Measurements from ENCODE around the gene RAB11FIP4.
A peak's percentile ranks its signal among the peaks of the same experiment; 100 is the strongest.

The RAB11FIP4 gene

GRCh38 chr17:31443386-31443785 is 51.9 kb downstream of the RAB11FIP4 start:
- Histone ChIP-seq H3K4me2 (no peak overlapping the region), H3K4me3 (no peak overlapping the region), H4K20me1 (no peaks in the 10 kb centered on the region), H3K27me3 (no peaks in the 10 kb centered on the region), H3K9me3 (replicated peaks in 1 of 11) (no peaks in the 10 kb centered on the region), H3K27ac (no peak overlapping the region), H3K9ac (no peak overlapping the region), H3K4me1 (peaks cover 0 to 10% (median 0%) of the 10 kb centered on the region in 10 experiments; a peak in 5 of 20 replicates), H3K36me3 (no peaks in the 10 kb centered on the region)
- TF ChIP-seq Cebpa-rat (IDR thresholded peaks at IDR 0.05): no peak

GRCh38 chr17:31444026-31444425 is 52.6 kb downstream of the RAB11FIP4 start:
- 0 out of 22 replicates have a peak overlapping the region, but pooled peaks of 2 of the 11 experiments have one; percentile 4 to 7 for H3K4me2 ChIP-seq

DNA sequence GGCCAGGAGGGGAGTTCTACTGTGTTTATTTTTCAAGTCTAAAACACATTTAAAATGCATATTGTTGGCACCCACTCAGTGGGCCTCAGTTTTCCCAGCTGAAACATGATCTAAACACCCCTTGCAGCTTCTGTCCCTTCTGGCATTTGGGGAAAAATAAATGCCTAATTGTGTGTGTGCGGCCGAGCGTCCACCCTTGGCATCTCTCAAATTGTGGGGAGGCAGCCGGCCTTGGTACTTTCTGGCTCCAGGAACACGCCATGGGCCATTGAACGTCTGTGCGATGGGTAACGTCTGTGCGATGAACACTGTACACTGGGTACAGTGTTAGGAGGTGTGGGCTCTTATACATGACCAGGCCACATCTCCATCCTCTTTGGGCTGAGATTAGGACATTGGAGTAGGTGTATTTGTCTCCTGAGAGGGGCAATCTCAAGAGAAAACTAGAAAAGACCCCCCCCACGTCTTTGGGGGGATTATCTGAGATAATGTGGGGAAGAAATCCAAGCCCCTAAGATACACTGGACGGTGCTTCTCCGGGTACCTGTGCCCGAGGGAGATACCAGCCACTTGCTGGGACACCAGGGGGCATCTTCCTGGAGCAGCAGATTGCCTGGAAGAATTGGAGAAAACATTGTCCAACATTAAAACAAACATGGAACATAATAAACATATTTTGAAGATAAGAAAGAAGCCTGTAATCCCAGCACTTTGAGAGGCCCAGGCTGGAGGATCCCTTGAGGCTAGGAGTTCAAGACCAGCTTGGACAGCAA is 54.9 kb downstream of the RAB11FIP4 start:
- no peaks in the 10 kb centered on the region for H4K20me1 ChIP-seq

More at GRCh38 chr17:31444026-31444425, 52.6 kb downstream of the RAB11FIP4 start:
- no peak for TF ChIP-seq Cebpa-rat (IDR thresholded peaks at IDR 0.05)
- Histone ChIP-seq H3K9me3 (replicated peaks in 1 of 11) (no peaks in the 10 kb centered on the region), H3K4me1 (peaks cover 0 to 14% (median 0%) of the 10 kb centered on the region in 10 experiments; a peak in 5 of 20 replicates), H4K20me1 (no peaks in the 10 kb centered on the region), H3K27ac (no peak overlapping the region), H3K36me3 (no peaks in the 10 kb centered on the region), H3K9ac (no peak overlapping the region), H3K4me3 (no peak overlapping the region), H3K27me3 (no peaks in the 10 kb centered on the region)

DNA sequence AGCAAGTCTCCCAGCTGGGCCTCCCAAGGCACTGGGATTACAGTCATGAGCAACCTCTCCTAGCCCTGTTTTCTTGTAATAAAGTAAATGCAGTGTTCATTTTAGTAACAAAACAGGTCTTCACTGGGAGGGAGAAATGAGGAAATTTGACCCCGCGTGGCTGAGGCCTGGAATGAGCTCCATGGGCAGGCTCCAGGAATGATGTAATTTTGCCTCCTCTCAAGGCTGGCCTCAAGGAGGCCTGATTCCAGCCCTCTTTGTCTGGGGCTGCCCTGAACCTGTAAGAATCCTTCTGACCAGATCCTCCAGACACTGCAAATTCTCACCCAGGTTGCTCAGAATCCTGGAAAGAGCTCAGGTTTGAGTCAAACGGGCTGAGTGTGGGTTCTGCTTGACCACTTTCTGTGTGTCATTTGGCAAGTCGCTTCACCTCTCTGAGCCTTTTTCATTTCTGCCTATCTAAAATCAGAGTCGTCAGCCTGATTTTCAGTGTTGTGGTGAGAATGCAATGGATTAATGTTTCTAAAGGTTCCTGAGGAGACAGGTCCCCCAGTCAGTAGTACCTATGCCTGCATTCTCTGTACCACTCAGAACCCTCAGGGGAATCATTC is 57.1 kb downstream of the RAB11FIP4 start:
- H3K27ac ChIP-seq: no peak overlapping the region
- H3K4me3 ChIP-seq: no peak overlapping the region
- H3K36me3 ChIP-seq: no peaks in the 10 kb centered on the region
- H3K27me3 ChIP-seq: no peaks in the 10 kb centered on the region
- no peaks in the 10 kb centered on the region for H3K9me3 ChIP-seq (replicated peaks in 1 of 11)
- H3K4me2 ChIP-seq: 0 out of 22 replicates have a peak overlapping the region, but pooled peaks of 1 of the 11 experiments have one; percentile 13
- no peak overlapping the region for H3K9ac ChIP-seq
- peaks cover 14 to 46% (median 29%) of the 10 kb centered on the region in 10 experiments for H3K4me1 ChIP-seq
- no peaks in the 10 kb centered on the region for H4K20me1 ChIP-seq
- TF ChIP-seq Cebpa-rat (IDR thresholded peaks at IDR 0.05): no peak

More for the DNA sequence above, 54.9 kb downstream of the RAB11FIP4 start:
- H3K36me3 ChIP-seq: no peaks in the 10 kb centered on the region
- H3K27me3 ChIP-seq: no peaks in the 10 kb centered on the region
- no peaks in the 10 kb centered on the region for H3K9me3 ChIP-seq (replicated peaks in 1 of 11)
- H3K4me3 ChIP-seq: no peak overlapping the region
- no peak overlapping the region for H3K4me2 ChIP-seq
- H3K27ac ChIP-seq: no peak overlapping the region
- TF ChIP-seq Cebpa-rat (IDR thresholded peaks at IDR 0.05): no peak
- no peak overlapping the region for H3K9ac ChIP-seq
- peaks cover 7 to 30% (median 11%) of the 10 kb centered on the region in 10 experiments for H3K4me1 ChIP-seq

- no peak overlapping the region for H3K9ac ChIP-seq
- no peaks in the 10 kb centered on the region for H3K9me3 ChIP-seq (replicated peaks in 1 of 11)
- TF ChIP-seq Cebpa-rat (IDR thresholded peaks at IDR 0.05): no peak
- no peaks in the 10 kb centered on the region for H3K36me3 ChIP-seq
- no peaks in the 10 kb centered on the region for H3K27me3 ChIP-seq
- H3K27ac ChIP-seq: no peak overlapping the region
- peaks cover 14 to 44% (median 32%) of the 10 kb centered on the region in 10 experiments for H3K4me1 ChIP-seq
- H3K4me2 ChIP-seq: peak overlapping the region in 2 of 11 experiments; percentile 13 to 20; a peak in 1 of 22 replicates
- no peaks in the 10 kb centered on the region for H4K20me1 ChIP-seq
- no peak overlapping the region for H3K4me3 ChIP-seq
These were observed 57.6 kb downstream of the RAB11FIP4 start for GRCh38 chr17:31449111-31449510.

DNA sequence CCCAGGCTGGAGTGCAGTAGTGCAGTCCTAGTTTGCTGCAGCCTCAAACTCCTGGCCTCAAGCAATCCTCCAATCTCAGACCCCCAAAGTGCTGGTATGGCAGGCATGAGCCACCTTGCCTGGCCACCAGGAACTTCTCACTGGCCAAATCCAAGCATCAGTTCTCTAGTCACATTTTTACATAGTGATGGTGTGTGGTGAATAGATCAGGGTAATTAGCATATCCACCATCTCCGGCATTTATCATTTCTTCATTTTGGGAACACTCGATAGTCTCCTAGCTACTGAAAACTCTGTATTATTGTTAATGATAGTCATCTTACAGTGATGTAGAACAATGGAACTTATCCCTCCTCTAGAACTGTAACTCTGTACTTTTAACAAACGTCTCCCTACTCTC is 58.3 kb downstream of the RAB11FIP4 start:
- Histone ChIP-seq H3K27ac (no peak overlapping the region; a peak in 1 of 22 replicates), H3K36me3 (no peaks in the 10 kb centered on the region), H3K4me1 (peaks cover 14 to 44% (median 31%) of the 10 kb centered on the region in 10 experiments), H3K9me3 (replicated peaks in 1 of 11) (no peaks in the 10 kb centered on the region), H3K4me2 (0 out of 22 replicates have a peak overlapping the region, but pooled peaks of 2 of the 11 experiments have one; percentile 13 to 20), H3K4me3 (no peak overlapping the region), H3K9ac (no peak overlapping the region), H4K20me1 (no peaks in the 10 kb centered on the region), H3K27me3 (no peaks in the 10 kb centered on the region)
- no peak for TF ChIP-seq Cebpa-rat (IDR thresholded peaks at IDR 0.05)

GRCh38 chr17:31452101-31452500 is 60.6 kb downstream of the RAB11FIP4 start:
- no peak for TF ChIP-seq Cebpa-rat (IDR thresholded peaks at IDR 0.05)
- Histone ChIP-seq H3K4me1 (peaks cover 14 to 44% (median 31%) of the 10 kb centered on the region in 10 experiments), H4K20me1 (no peaks in the 10 kb centered on the region), H3K27ac (peak overlapping the region in 4 of 11 experiments; percentile 23 to 66 (median 44); a peak in 5 of 22 replicates), H3K9me3 (replicated peaks in 1 of 11) (no peaks in the 10 kb centered on the region), H3K36me3 (no peaks in the 10 kb centered on the region), H3K4me3 (no peak overlapping the region), H3K4me2 (peak overlapping the region in 10 of 11 experiments; percentile 38 to 73 (median 70); a peak in 21 of 22 replicates), H3K9ac (peak overlapping the region in 5 of 11 experiments; percentile 1 to 44 (median 35); a peak in 5 of 22 replicates), H3K27me3 (no peaks in the 10 kb centered on the region)

DNA sequence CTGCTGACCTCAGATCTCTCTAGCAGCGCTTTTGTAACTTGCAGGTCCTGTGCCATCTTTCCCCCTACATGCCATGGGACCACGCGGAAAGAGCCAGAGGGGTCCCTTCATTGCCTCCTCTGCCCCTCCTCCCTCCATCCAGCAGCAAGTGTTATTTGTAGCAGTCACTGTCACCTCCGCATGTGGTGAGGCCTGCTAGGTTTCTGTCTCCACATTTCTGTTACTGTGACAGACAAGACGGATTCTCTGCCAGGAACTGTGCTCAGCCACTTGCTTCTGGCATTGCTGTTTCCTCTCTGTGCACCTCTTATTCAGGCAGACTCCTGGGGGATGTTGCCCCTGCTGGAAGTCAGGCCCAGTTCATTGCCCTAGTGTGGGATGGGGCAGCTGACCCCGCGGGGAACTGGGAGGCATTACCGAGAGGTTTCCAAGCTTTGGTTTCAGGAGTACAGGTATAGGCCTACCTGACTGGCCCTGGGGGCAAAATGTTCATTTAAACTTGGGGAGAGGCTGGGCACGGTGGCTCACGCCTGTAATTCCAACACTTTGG is 61.2 kb downstream of the RAB11FIP4 start:
- Histone ChIP-seq H4K20me1 (no peaks in the 10 kb centered on the region), H3K36me3 (no peaks in the 10 kb centered on the region), H3K4me2 (peak overlapping the region in 10 of 11 experiments; percentile 38 to 73 (median 70); a peak in 21 of 22 replicates), H3K9ac (peak overlapping the region in 7 of 11 experiments; percentile 1 to 44 (median 25); a peak in 6 of 22 replicates), H3K27me3 (no peaks in the 10 kb centered on the region), H3K4me3 (no peak overlapping the region), H3K4me1 (peaks cover 14 to 44% (median 31%) of the 10 kb centered on the region in 10 experiments), H3K27ac (peak overlapping the region in 5 of 11 experiments; percentile 10 to 66 (median 42); a peak in 5 of 22 replicates), H3K9me3 (replicated peaks in 1 of 11) (no peaks in the 10 kb centered on the region)
- no peak for TF ChIP-seq Cebpa-rat (IDR thresholded peaks at IDR 0.05)

DNA sequence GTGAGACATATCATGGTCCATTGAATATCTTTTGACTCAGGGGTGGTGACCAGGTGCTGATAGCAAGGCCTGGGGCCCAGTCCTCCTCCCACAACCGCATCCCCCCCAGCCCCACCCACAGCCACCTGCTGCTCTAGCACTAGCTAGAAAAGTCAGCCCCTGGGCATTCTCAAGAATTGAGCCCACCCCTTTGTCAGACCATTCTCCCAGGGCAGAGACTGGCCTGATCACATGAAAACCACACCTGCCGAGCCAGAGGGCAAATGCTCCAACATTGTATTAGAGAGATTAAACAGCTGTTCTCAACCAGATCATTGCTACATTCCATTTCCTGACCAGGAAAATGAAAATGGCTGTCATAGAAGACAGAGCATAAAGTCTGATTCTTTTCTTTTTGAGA is 62.4 kb downstream of the RAB11FIP4 start:
- no peak overlapping the region for H3K4me3 ChIP-seq

More for the DNA sequence above, 62.4 kb downstream of the RAB11FIP4 start:
- Histone ChIP-seq H3K36me3 (no peaks in the 10 kb centered on the region), H3K4me1 (peaks cover 14 to 43% (median 31%) of the 10 kb centered on the region in 10 experiments), H3K9ac (no peak overlapping the region), H4K20me1 (no peaks in the 10 kb centered on the region), H3K4me2 (peak overlapping the region in 2 of 11 experiments; percentile 2 to 5; a peak in 2 of 22 replicates), H3K27me3 (no peaks in the 10 kb centered on the region), H3K27ac (no peak overlapping the region), H3K9me3 (replicated peaks in 1 of 11) (no peaks in the 10 kb centered on the region)
- TF ChIP-seq Cebpa-rat (IDR thresholded peaks at IDR 0.05): no peak

Data from BLaER1 treated with 17β-estradiol and CSF1 and Interleukin-3, amounts not matched to agents 10 nM and 100 nM (cell line).